RPMI8226 (cell line): Measurements from ENCODE around the gene SACM1L.
"Not testable (repeated sequence)": the region's sequence is repeated elsewhere in the genome, so short reads cannot be mapped to it uniquely, and the experiment has no call there.

Experiments used
- DNase-seq: peaks from one replicate; pipeline ENCODE4 v3.0.0-alpha.2; 2015

The SACM1L gene

DNA sequence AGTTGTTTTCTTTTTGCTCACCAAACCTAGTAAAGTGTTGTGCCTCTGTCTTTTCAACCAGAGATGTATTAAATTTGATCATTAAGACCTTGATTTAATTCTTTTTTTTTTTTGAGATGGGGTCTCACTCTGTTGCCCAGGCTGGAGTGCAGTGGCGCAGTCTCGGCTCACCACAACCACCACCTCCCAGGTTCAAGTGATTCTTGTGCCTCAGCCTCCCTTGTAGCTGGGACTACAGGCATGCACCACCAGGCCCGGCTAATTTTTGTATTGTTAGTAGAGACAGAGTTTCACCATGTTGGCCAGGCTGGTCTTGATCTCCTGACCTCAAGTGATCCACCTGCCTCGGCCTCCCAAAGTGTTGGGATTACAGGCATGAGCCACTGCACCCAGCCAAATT is 6.0 kb downstream of the SACM1L start:
- not testable (repeated sequence) for DNase-seq

DNA sequence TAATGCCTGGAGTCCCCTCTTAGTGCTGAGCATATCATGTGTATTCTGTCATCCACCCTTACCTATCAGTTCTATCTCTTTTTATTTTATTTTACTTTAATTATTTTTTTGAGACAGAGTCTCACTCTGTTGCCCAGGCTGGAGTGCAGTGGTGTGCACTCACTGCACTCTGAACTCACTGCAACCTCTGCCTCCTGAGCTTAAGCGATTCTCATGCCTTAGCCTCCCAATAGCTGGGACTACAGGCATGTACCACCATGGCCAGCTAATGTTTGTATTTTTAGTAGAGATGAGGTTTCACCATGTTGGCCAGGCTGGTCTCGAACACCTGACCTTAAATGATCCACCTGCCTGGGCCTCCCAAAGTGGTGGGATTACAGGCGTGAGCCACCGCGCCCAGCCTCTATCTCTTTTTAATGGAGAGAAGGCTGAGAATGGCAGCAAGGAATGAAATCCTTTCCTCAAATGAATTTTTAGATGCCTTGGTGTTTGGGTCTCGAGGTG is 11.4 kb downstream of the SACM1L start:
- DNase-seq, result no peak

GRCh38 chr3:45701172-45701867 is 12.1 kb downstream of the SACM1L start:
- DNase-seq, result no peak

GRCh38 chr3:45704301-45704943 is 15.2 kb downstream of the SACM1L start:
- no peak for DNase-seq

DNA sequence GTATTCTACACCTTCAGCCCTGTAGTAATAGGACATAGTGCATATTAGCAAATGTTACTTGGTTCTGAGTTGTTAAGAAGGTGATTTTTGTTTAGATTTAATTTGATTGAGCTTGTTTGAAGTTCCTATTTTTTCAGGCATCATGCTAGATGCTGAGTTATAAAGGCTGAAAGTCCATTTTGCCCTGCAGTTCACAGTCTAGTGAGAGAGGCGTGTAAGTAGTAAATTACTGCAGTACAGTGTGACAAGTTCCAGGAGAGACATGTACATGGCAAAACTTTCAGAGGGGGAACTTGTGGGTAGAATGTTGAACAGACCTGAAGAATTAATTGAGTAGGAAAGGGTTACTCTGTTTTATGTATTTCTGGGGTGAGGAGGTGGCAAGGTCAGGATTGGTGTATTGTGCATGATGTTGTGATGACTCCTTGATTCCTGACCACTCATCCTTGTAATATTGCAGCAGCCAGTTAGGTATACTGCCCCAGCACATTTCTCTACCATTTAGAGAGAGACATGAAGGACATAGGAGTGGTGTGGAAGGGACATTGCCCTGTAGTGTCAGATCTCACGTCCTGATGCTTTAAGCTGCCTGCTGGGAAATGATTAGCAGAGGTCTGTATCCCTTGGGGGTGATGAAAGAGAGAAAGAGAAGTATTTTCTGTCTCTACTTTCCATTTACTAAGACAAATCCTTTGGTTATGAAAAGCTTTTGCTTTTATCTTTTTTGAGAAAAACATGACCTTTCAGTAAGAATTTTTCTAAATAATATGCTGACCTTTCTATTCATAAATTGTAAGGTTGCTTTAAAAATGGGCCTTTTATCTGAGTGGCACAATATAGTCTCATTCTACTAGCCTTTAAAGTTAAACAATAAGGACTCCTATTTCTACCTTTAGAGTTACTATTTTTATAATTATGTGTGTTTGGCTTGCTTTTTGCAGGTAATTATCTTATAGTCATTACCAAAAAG is 16.9 kb downstream of the SACM1L start:
- DNase-seq, result no peak

GRCh38 chr3:45711931-45712330 is 22.7 kb downstream of the SACM1L start:
- DNase-seq, result no peak

DNA sequence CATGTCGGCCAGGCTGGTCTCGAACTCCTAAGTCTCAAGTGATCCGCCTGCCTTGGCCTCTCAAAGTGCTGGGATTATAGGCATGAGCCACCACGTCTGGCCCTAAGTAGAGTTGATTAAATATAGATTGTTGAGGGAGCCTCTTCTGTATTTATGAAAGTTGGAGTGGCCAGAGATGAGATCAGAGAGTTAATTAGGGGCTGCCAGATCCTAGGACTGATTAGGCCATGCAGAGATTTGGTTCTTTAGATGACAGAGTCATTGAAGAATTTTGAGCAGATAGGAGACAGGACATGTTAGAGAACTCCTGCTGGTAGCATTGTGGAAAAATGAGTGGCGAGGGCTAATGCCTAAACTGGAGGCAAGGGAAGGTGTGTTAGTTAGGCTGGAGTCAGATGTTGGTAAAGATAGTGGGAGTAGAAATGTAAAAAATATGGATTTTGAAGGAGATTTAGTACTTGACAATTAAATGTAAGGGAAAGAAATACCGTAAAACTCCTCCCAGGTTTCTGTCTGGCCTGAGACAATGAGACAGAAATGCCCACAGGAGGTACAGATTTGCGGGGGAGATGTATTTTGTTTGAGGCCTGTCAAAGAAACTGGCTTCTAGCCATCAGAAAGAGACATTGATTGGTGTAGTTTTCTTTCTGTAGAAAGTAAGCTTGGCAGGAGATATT is 23.4 kb downstream of the SACM1L start:
- DNase-seq, result no peak

GRCh38 chr3:45715945-45716344 is 26.7 kb downstream of the SACM1L start:
- DNase-seq, result no peak

- DNase-seq, result no peak
These were observed 27.7 kb downstream of the SACM1L start for GRCh38 chr3:45716790-45717336.

DNA sequence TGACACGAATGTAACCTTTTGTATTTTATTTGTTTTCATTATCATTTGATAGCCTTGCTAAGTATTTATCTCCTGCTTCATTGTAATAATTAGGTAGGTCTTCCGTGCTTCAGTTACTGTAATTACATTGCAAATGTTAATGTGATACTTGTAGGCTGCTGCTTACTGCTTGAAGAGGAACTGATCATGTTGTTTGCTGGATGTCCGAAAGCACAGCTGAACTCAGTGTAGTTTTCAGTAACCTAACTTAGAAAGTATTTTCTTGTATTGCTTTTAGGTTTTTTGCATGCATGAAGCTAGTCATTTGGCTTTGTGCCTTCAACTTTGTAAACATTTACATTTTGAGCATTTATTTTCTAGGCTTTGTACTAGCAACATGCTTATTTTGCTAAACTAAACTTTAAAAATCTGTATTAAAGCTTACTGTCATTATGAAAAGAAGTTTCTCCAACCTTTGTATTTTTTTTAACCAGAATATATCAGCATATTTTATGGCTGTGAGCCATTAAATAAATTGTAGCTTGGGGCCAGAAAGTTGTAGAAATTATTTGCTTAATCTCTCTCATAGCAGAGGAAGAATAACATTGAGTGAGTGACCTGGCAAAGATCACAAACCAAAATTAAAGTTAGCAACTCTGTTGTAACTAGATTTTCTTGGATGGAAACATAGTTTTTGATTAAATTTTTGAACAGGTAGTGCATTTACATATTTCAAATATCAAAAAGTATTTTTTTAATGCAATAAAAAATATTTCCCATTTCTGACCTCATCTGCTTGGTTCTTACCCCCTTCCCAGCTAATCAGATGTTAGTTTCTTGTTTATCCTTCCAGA is 30.7 kb downstream of the SACM1L start:
- no peak for DNase-seq

DNA sequence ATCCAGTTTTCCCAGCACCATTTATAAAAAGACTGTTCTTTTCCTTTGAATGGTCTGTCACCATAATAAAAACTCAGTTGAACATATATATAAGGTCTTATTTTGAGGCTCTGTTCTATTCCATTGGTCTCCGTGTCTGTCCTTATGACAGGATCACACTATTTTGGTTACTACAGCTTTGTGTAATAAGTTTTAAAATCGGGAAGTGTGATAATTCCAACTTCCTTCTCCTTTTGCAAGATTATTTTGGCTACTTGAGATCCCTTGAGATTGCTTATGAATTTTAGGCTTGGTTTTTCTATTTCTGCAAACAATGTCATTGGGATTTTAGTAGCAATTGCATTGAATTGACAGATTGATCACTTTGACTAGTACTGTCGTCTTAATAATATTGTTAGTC is 35.7 kb downstream of the SACM1L start:
- DNase-seq, result no peak

GRCh38 chr3:45729614-45730013 is 40.4 kb downstream of the SACM1L start:
- no peak for DNase-seq

- DNase-seq, result no peak
These were observed 41.4 kb downstream of the SACM1L start for GRCh38 chr3:45730409-45731154.

GRCh38 chr3:45736707-45737106 is 47.5 kb downstream of the SACM1L start:
- DNase-seq, result no peak

DNA sequence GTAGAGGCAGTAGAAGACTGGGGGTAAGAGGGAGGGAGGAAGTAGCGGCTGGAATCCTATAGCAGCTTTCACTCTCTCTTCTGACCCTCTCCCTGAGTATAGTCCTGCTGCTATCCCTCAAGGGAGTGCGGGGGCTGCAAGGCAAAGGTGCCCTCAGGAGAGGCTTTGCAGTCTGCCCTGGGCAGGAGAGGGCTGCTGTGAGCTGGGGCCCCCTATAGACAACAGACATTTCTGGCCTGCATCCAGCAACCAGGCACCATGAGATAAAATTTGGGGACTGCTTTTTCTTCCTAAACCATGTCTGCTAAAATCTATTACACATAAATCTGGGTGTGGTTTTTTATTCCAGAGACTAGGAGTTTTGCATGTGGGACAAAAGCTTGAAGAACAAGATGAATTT is 48.0 kb downstream of the SACM1L start:
- no peak for DNase-seq

GRCh38 chr3:45739991-45740390 is 50.8 kb downstream of the SACM1L start:
- DNase-seq, result no peak

- no peak for DNase-seq
These were observed 52.1 kb downstream of the SACM1L start for GRCh38 chr3:45741247-45741646.

GRCh38 chr3:45741742-45742460 is 52.7 kb downstream of the SACM1L start:
- no peak for DNase-seq

DNA sequence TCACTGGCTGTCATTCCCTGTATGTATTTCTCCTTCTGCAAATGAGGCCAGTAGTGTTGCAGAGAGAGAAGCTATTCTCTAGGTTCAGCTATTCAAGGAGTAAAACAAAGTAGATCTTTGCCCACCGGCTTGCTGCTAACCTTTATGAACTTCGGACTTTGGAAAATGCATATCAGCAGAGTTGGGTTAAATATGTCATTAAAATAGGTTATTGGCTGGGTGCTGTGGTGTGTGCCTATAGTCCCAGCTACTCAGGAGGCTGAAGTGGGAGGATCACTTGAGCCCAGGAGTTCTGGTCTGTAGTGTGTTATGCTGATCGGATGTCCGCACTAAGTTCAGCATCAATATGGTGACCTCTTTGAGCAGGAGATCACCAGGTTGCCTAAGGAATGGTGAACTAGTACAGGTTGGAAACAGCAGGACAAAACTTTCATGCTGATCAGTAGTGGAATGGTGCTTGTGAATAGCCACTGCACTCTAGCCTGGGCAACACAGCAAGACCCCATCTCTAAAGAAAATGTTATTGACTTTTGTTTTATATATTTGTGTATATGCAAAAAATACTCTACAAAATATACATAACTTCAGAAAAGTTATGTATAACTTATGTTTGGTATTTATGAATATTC is 53.4 kb downstream of the SACM1L start:
- no peak for DNase-seq
